GM19193 (cell line): ENCODE measurements around the gene PFDN6.

Source experiments
- POLR2A ChIP-seq: IDR thresholded peaks from 4 replicates; pipeline ENCODE4 v1.6.1; 2011; ENCODE audit not compliant: insufficient read depth, insufficient read length; ENCODE audit errors: extremely low read depth

Gene PFDN6

DNA sequence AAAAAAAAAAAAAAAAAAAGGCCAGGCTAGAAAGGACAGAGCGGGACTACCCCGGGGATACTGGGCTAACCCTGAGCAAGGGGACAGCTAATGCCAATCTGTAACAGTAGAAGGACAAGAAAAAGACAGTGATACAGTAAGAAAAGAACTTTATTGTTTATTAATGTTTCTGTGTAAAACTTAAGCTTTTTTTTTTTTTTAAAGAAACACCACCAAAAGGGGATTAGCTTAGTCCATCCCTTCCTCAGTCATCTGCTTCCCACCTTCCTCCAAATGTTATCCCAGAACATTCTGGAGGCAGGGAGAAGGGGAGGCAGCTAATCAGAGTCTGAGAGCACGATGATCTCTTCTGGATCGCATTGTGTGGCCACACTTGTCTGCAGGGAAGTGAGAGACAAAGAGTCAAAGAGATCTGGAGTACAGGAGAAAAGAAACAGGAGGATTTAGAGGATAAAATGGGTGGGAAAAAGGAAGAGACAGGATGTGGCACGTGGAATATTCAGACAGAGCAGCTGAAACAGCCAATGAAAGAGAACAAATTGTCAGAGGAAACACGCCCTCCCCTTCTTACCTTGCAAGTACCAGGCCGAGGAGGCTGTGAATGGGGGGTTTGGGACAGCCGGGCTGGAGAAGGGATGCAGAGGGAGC lies 29.1 kb downstream of the PFDN6 start:
- no peak for TF ChIP-seq POLR2A

DNA sequence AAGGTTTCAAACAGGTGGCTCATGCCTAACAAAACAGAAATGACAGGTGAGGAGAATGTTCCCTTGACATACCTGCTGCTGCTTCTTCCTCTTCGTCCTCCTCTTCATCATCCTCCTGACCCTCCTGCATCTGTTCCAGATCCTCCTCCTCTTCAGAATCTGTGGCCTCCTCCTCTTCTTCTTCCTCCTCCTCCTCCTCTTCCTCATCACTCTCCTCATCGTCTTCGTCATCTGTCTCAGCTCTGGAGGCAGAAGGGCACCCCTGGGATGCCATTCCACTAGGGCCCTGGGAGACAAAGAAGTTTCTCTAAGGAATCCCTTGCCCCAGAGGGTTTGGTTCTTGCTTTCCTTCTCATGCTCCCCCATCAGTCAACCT lies 30.5 kb downstream of the PFDN6 start:
- TF ChIP-seq POLR2A = no peak

DNA sequence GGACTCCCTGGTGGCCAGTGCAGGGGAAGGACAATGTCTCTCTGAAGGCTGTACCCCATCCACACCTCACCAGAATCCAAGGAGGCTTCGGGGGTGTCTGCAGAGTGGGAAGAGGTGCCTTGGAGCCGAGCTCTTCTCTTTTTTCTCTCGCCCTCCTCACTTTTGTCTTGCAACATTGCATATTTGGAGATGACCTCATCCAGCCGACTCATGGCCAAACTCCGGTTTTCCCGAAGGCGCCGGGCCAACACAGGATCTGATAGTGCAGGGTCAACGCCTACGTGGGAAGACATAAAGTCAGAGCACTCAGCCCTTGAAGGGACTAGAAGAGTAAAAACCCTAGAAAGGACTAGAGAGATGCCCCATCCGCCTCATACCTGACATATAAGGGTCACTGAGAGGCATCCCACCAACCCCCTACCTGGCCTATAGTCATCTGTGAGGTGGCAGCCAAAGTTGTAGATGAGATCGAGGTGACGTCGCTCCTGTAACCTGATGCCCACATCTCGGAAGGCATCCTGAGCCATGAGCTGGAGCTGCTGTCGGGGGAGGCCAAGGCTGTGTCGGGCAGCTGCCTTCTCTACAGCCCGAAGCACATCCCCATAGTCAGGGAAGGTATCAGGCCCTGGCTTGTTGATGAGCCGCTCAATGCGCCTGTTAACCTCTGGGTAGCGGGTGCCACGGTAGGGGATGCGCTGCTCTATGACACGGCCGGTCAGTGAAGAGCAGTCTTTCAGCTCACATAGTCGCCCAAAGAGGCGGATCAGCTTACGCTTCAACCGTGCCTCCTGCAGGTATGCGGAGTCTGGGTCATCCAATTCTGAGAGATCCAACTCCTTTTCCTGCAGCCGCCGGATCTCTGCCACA lies 31.1 kb downstream of the PFDN6 start:
- no peak for TF ChIP-seq POLR2A

DNA sequence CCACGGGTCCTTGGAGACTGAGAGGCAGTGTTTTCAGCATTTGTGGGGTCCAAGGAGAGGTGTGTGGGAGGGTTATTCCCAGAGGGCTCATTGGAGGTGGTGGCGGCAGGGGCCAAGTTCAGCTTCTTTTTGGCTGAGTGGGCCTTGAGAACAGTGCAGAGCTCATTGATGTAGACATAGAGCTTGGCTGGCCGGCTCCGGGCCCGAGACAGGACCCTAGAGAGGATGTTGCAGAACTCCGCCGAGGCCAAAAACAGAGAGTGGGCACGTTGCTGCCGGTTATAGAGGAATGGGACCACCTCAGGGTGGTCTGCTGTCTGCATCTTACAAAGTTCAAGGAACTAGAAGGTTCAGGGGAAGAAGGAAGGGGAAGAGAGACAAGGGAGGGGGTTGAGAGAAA lies 31.8 kb downstream of the PFDN6 start:
- no peak for TF ChIP-seq POLR2A

DNA sequence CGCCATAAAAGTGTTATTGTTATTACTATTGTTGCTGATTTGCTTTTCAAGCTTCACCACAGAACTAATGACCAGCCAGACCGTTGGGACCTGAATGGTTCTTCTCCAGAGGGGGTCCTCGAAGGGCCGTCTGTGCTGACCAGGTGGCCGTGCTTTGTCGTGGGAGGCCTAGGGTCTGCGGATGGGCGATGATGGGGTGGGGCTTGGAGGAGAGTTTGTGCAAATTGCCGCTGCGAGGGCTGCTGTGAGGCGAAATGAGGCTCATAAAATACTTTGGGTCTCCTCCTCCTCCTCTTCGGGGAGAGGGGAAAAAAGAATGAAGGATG lies 34.2 kb downstream of the PFDN6 start:
- TF ChIP-seq POLR2A = no peak

DNA sequence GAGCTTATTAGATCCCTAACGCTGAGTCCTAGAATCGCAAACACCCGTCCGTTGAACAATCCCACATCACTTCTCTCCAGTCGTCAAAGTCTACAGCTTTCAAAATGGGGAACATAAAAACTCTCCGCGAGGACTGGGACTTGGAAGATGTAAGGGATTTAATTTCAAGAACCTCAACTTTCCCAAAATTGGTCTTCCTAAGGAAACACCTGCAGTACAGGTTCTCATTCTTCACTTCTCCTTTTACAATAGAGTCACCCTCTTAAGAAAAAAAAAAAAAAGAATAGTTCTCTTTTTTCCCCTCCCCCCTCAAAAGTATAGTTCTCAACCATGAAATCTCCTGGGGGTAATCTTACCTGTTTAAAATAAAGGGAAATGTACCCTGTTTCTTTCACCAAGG lies 34.7 kb downstream of the PFDN6 start:
- TF ChIP-seq POLR2A = no peak

DNA sequence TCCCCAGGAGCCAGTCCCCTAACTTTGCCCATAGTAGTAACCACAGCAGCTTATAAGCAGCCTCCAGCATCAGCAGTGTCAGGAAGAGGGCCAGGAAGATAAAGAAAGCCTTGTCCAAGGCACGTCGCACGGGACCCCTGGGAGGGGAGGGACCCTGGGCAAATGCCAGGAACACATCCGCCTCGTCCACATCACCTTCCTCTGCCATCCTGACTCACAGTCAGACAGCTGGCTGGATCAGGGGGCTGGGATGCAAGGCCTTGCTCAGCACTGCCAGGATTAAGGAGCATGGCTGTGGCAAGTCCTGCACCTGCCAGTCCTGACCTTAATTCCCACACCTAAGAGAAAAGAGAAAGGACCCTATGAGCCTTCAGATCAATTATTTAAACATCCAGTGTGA lies 39.7 kb downstream of the PFDN6 start:
- TF ChIP-seq POLR2A = no peak

DNA sequence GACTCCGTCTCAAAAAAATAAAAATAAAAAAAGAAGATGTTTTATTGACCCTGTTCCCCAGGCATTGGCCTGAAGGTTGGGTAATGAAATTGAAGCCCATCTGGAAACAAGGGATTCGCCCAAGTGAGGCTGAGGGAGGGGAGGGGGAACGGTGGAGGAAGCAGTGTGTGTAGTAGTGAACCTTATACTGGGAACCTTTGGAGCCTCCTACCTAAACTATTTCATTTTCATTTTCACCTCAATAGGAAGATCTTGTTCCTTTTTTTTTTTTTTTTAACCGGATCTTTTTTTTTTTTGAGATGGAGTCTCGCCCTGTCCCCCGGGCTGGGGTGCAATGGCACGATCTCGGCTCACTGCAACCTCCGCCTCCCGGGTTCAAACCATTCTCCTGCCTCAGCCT lies 41.3 kb downstream of the PFDN6 start:
- no peak for TF ChIP-seq POLR2A

DNA sequence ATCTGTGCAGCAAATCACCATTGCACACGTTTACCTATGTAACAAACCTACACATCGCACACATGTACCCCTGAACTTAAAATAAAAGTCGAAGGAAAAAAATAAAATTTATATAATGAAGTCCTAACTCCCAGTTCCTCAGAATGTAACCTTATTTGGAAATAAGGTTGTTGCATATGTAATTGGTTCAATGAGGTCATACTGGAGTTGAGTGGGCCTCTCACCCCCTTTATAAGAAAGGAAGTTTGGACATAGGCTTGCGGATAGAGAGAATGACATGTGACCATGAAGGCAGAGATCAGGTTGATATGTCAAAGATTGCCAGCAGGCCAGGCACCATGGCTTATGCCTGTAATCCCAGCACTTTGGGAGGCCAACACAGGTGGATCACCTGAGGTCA lies 44.3 kb downstream of the PFDN6 start:
- no peak for TF ChIP-seq POLR2A

DNA sequence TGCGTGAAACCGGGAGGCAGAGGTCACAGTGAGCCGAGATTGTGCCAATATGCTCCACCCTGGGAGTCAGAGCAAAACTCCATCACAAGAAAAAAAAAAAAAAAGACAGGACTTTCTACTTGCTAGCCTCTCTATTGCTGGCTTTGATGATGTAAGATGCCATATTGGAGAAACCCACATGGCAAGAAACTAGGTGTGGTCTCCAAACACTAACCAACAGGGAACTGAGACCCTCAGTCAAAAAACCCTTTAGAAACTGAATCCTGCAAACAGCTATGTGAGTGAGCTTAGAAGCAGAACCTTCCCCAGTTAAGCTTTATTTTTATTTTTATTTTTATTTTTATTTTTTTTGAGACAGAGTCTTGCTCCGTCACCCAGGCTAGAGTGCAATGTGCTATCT lies 46.5 kb downstream of the PFDN6 start:
- no peak for TF ChIP-seq POLR2A

DNA sequence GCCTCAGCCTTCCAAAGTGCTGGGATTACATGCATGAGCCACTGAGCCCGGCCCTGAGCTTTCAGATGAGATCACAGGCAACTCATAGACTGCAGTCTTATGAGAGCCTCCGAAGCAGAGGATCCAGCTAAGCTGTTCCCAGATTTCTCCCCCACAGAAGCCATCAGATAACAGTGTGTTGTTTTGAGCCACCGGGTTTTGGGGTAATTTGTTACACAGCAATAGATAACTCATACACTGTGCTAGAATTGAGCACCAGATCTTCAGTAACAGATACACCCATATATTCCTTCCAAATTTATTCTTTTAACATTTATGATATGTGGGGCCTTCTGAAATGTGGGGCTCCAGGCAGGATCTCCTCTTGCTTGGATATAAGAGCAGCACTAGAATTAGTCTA lies 47.1 kb downstream of the PFDN6 start:
- no peak for TF ChIP-seq POLR2A

DNA sequence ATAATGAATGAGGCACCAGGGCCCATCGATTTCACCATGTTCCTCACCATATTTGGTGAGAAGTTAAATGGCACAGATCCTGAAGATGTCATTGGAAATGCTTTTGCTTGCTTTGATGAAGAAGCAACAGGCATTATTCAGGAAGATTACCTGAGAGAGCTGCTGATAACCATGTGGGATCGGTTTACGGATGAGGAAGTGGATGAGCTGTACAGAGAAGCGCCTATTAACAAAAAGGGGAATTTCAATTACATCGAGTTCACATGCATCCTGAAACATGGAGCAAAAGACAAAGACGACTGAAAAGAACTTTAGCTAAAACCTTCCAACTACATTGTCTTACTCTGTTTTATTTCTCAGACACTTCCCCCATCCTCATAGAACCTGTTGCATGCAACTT lies 49.8 kb downstream of the PFDN6 start:
- TF ChIP-seq POLR2A = no peak
